ENCODE measurements around the gene NTM.

Gene NTM

GRCh38 chr11:131653260-131653659 lies 282.8 kb downstream of the NTM start:
- no peak for DNase-seq

GRCh38 chr11:131654849-131655248 lies 284.4 kb downstream of the NTM start:
- DNase-seq: no peak

- no peak for DNase-seq
Measured at GRCh38 chr11:131656179-131656838, 285.9 kb downstream of the NTM start.

GRCh38 chr11:131656839-131657211 lies 286.4 kb downstream of the NTM start:
- DNase-seq: no peak

GRCh38 chr11:131658414-131658813 lies 288.0 kb downstream of the NTM start:
- no peak for DNase-seq

GRCh38 chr11:131658952-131659351 lies 288.5 kb downstream of the NTM start:
- DNase-seq: no peak

GRCh38 chr11:131659931-131660330 lies 289.5 kb downstream of the NTM start:
- DNase-seq: no peak

- DNase-seq: no peak
Measured at GRCh38 chr11:131661132-131661531, 290.7 kb downstream of the NTM start.

GRCh38 chr11:131662317-131662972 lies 292.0 kb downstream of the NTM start:
- no peak for DNase-seq

GRCh38 chr11:131662993-131663392 lies 292.6 kb downstream of the NTM start:
- DNase-seq: no peak

- DNase-seq: no peak
Measured at GRCh38 chr11:131663405-131664200, 293.2 kb downstream of the NTM start.

- no peak for DNase-seq
Measured at GRCh38 chr11:131664293-131664692, 293.9 kb downstream of the NTM start.

GRCh38 chr11:131664816-131665215 lies 294.4 kb downstream of the NTM start:
- no peak for DNase-seq

- no peak for DNase-seq
Measured at GRCh38 chr11:131665344-131665968, 295.0 kb downstream of the NTM start.

GRCh38 chr11:131666006-131666405 lies 295.6 kb downstream of the NTM start:
- DNase-seq: no peak

GRCh38 chr11:131666617-131667016 lies 296.2 kb downstream of the NTM start:
- DNase-seq: no peak

GRCh38 chr11:131667566-131667965 lies 297.2 kb downstream of the NTM start:
- no peak for DNase-seq

- DNase-seq: peak; percentile 20
Measured at GRCh38 chr11:131668500-131669400, 298.3 kb downstream of the NTM start.

GRCh38 chr11:131669401-131669780 lies 299.0 kb downstream of the NTM start:
- DNase-seq: no peak

GRCh38 chr11:131670876-131671275 lies 300.5 kb downstream of the NTM start:
- DNase-seq: no peak

- no peak for DNase-seq
Measured at GRCh38 chr11:131671320-131671719, 300.9 kb downstream of the NTM start.

- DNase-seq: no peak
Measured at GRCh38 chr11:131671734-131672133, 301.3 kb downstream of the NTM start.

All from CD4-positive, alpha-beta T cell treated with Interleukin-6 for 4 hours (primary cell).